ENCODE results near the gene GEMIN5. TPM values are rescaled to one million over a fixed set of nuclear protein-coding genes. Genes with fewer than 3 reads are reported as not detected.

Gene GEMIN5
- total and polyA plus RNA-seq, 2 of the 4 experiments (the other 2 are of a cell fraction), result 9.0 to 31.5 TPM

DNA sequence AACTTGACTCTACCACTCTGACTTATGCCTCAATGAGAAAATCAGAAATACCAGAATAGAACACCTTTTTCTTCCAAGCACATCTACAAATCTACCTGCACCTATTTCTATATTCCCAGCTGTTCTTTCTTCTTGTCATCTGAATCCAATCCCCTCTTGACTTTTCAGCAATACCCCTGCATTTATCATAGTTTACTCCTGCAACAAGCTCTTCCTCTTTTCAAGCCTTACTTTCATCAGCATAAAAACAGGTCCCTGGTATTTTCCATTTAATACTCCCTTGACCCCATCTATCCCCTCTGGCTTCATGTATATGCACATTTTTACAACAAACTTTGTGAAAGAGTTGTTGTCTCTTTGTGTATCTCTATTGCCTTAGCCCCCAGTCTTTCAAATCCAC lies 3.1 kb downstream of the GEMIN5 start:
- no peak overlapping the region for H3K56ac ChIP-seq (ENCODE audit: extremely low read depth, insufficient read depth, low read length)
- H2BK15ac ChIP-seq (ENCODE audit: low read depth, low read length), result no peak overlapping the region
- no peak overlapping the region for H3K14ac ChIP-seq (replicated peaks; ENCODE audit: low read depth, low read length)
- H3K27ac ChIP-seq (ENCODE audit: insufficient read depth, low read length), result no peak overlapping the region
- H3K18ac ChIP-seq (ENCODE audit: low read depth, low read length), result no peak overlapping the region
- H2AK5ac ChIP-seq (ENCODE audit: low read depth, low read length), result no peak overlapping the region
- no peak overlapping the region for H3K4ac ChIP-seq (ENCODE audit: low read depth, low read length)
- ChIA-PET POLR2A (ENCODE audit: unreplicated experiment) (no interaction called here), CTCF (no interaction called here)
- H2BK20ac ChIP-seq (ENCODE audit: low read depth, low read length), result no peak overlapping the region
- intact Hi-C loops (cut with micrococcal nuclease), result loop anchor here (5.0 kb wide), 2 partner anchors 78 to 488 kb away; partner anchors contain the start of genes CNOT8 and SAP30L
- H2BK5ac ChIP-seq (ENCODE audit: low read depth, low read length, poor library complexity, severe bottlenecking), result no peak overlapping the region
- H2AK9ac ChIP-seq (replicated peaks; ENCODE audit: low read depth, low read length, poor library complexity), result no peak overlapping the region
- H4K91ac ChIP-seq (ENCODE audit: insufficient read depth, low read depth, low read length), result no peak overlapping the region
- dilution Hi-C loops (cut with HindIII; ENCODE audit: low sequenced_read_pairs, unreplicated experiment), result no loop called here
- TF ChIP-seq MAFK (IDR thresholded peaks at IDR 0.05; ENCODE audit: low read depth, low read length) (no peak), POLR2A (IDR thresholded peaks at IDR 0.05; ENCODE audit: low read depth, low read length) (no peak), RFX5 (IDR thresholded peaks at IDR 0.05; ENCODE audit: low read depth, low read length) (no peak), CHD1 (IDR thresholded peaks at IDR 0.05; ENCODE audit: low read depth, low read length) (no peak), MXI1 (IDR thresholded peaks at IDR 0.05; ENCODE audit: borderline replicate concordance, low read depth, low read length) (no peak), RCOR1 (IDR thresholded peaks at IDR 0.05; ENCODE audit: insufficient replicate concordance, low read length) (no peak), BHLHE40 (IDR thresholded peaks at IDR 0.05; ENCODE audit: low read depth, low read length) (no peak)
- TF ChIP-seq, protein P1, sequence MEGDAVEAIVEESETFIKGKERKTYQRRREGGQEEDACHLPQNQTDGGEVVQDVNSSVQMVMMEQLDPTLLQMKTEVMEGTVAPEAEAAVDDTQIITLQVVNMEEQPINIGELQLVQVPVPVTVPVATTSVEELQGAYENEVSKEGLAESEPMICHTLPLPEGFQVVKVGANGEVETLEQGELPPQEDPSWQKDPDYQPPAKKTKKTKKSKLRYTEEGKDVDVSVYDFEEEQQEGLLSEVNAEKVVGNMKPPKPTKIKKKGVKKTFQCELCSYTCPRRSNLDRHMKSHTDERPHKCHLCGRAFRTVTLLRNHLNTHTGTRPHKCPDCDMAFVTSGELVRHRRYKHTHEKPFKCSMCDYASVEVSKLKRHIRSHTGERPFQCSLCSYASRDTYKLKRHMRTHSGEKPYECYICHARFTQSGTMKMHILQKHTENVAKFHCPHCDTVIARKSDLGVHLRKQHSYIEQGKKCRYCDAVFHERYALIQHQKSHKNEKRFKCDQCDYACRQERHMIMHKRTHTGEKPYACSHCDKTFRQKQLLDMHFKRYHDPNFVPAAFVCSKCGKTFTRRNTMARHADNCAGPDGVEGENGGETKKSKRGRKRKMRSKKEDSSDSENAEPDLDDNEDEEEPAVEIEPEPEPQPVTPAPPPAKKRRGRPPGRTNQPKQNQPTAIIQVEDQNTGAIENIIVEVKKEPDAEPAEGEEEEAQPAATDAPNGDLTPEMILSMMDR (conservative IDR thresholded peaks at IDR 0.05; ENCODE audit: low read depth, low read length), result no peak
- H4K20me1 ChIP-seq (ENCODE audit: insufficient read depth, low read length), result no peaks in the 10 kb centered on the region
- H4K5ac ChIP-seq (ENCODE audit: low read depth, low read length), result no peak overlapping the region
- no peak overlapping the region for H2AFZ ChIP-seq (replicated peaks; ENCODE audit: low read length, poor library complexity)
- no peak overlapping the region for H4K8ac ChIP-seq (ENCODE audit: low read depth in 2 of 2, low read length in 2 of 2)
- no peak overlapping the region for H3K4me3 ChIP-seq (ENCODE audit: insufficient read depth, low read depth, low read length)
- peaks cover 5 to 21% of the 10 kb centered on the region in 2 experiments for H3K79me1 ChIP-seq (ENCODE audit: low read depth in 1 of 2, low read length in 2 of 2)
- H3K36me3 ChIP-seq (ENCODE audit: control insufficient read depth, insufficient read depth, low read length), result peaks cover 6% of the 10 kb centered on the region; the same call in 1 of the 2 replicates
- BruUV-seq (replicated peaks), result no TSS peak
- no peaks in the 10 kb centered on the region for H3K27me3 ChIP-seq (ENCODE audit: control insufficient read depth, insufficient read depth, low read length)
- H3K4me1 ChIP-seq (ENCODE audit: control insufficient read depth, insufficient read depth, low read length), result peaks cover 2% of the 10 kb centered on the region; the same call in 1 of the 2 replicates
- peaks cover 3% of the 10 kb centered on the region; the same call in 1 of the 2 replicates for H3K9me1 ChIP-seq (ENCODE audit: insufficient read depth, low read length)
- ATAC-seq (ENCODE audit: low read depth), result no peak
- no peak for DNase-seq
- H2BK120ac ChIP-seq (ENCODE audit: low read depth, low read length), result no peak overlapping the region
- H3K9ac ChIP-seq (ENCODE audit: low read depth, low read length), result no peak overlapping the region
- H3K4me2 ChIP-seq (ENCODE audit: low read depth, low read length), result no peak overlapping the region
- H3K9me3 ChIP-seq (ENCODE audit: control insufficient read depth, insufficient read depth, low read length), result no peaks in the 10 kb centered on the region
- H3K23ac ChIP-seq (ENCODE audit: low read depth, low read length), result no peak overlapping the region
- in situ Hi-C loops (cut with MboI; ENCODE audit: low sequenced_read_pairs), result no loop called here

Measured in IMR-90 (cell line).